SU-DHL-6 (cell line): ENCODE measurements around the gene ELF4.
A peak's percentile ranks its signal among the peaks of the same experiment; 100 is the strongest.

Experiments used
- H2AFZ ChIP-seq: fragments of 200-600 bp; sonication (generic); 2 replicates; pipeline ENCODE4 v1.6.1; 2014; ENCODE audit warnings: low read depth, mild to moderate bottlenecking, moderate library complexity, mixed read lengths, antibody characterized with exemption, low read length; ENCODE audit not compliant: severe bottlenecking
- H3F3A ChIP-seq: fragments of 200-600 bp; shearing (Covaris generic); 2 replicates; pipeline ENCODE4 v1.6.0; 2016; ENCODE audit warnings: antibody characterized with exemption, mild to moderate bottlenecking; ENCODE audit not compliant: insufficient read depth
- H3K27ac ChIP-seq: fragments of 200-600 bp; sonication (generic); 2 replicates; pipeline ENCODE4 v1.5.1; 2016; ENCODE audit warnings: low read depth, mild to moderate bottlenecking, low read length, moderate library complexity, mixed read lengths
- H3K27me3 ChIP-seq: fragments of 200-600 bp; sonication (generic), shearing (Covaris generic); 2 replicates; pipeline ENCODE4 v1.6.0; 2014; ENCODE audit warnings: mild to moderate bottlenecking, low read length
- H3K36me3 ChIP-seq: fragments of 200-600 bp; sonication (generic); 2 replicates; pipeline ENCODE4 v1.6.1; 2014; ENCODE audit warnings: mild to moderate bottlenecking, low read length, mixed read lengths
- H3K4me2 ChIP-seq: fragments of 300-600, 200-600 bp; shearing (Covaris generic), sonication (generic); 2 replicates; pipeline ENCODE4 v1.6.0; 2014; ENCODE audit warnings: low read length, low read depth, mild to moderate bottlenecking; ENCODE audit not compliant: poor library complexity, severe bottlenecking
- H3K4me3 ChIP-seq: fragments of 200-600 bp; sonication (generic); 2 replicates; pipeline ENCODE4 v1.5.1; 2014; ENCODE audit warnings: antibody characterized with exemption, low read length, mild to moderate bottlenecking, mixed read lengths; ENCODE audit not compliant: insufficient read depth, poor library complexity, severe bottlenecking
- H3K79me2 ChIP-seq: fragments of 200-600 bp; sonication (generic); 2 replicates; pipeline ENCODE4 v1.6.1; 2014; ENCODE audit warnings: mild to moderate bottlenecking, low read length, moderate library complexity; ENCODE audit not compliant: insufficient read depth
- H3K9ac ChIP-seq: fragments of 200-600 bp; sonication (generic); 2 replicates; pipeline ENCODE4 v1.7.0; 2014; ENCODE audit warnings: mild to moderate bottlenecking, low read length
- H3K9me2 ChIP-seq: fragments of 200-600 bp; sonication (generic); replicated peaks from 2 replicates; pipeline ENCODE4 v1.6.1; 2014; ENCODE audit warnings: low read length; ENCODE audit not compliant: insufficient read depth
- H3K9me3 ChIP-seq: fragments of 200-600 bp; sonication (generic); 2 replicates; pipeline ENCODE4 v1.6.1; 2014; ENCODE audit warnings: low read length, mixed read lengths; ENCODE audit not compliant: insufficient read depth
- H4K20me1 ChIP-seq: fragments of 200-600 bp; sonication (generic); 2 replicates; pipeline ENCODE4 v1.6.1; 2014; ENCODE audit warnings: low read depth, mild to moderate bottlenecking, antibody characterized with exemption, low read length, moderate library complexity, mixed read lengths
- CTCF ChIP-seq: fragments of 200-600 bp; sonication (generic); IDR thresholded peaks from one replicate; pipeline ENCODE4 v1.5.1; 2017; ENCODE audit warnings: antibody characterized with exemption, mild to moderate bottlenecking, low read length, moderate library complexity; ENCODE audit not compliant: insufficient read depth, poor library complexity, severe bottlenecking
- EZH2phosphoT487 ChIP-seq: fragments of 200-600 bp; sonication (generic), shearing (Covaris generic); conservative IDR thresholded peaks from 2 replicates; pipeline ENCODE4 v1.6.1; 2018; ENCODE audit warnings: mild to moderate bottlenecking, antibody characterized with exemption, low read length, moderate library complexity, mixed read lengths

The ELF4 gene

GRCh38 chrX:130081421-130082045 lies 28.8 kb downstream of the ELF4 start:
- no peak for TF ChIP-seq CTCF
- Histone ChIP-seq H2AFZ (no peak overlapping the region), H3K27me3 (no peaks in the 10 kb centered on the region), H4K20me1 (no peaks in the 10 kb centered on the region), H3K36me3 (no peaks in the 10 kb centered on the region), H3K9me2 (no peaks in the 10 kb centered on the region), H3K4me2 (no peak overlapping the region), H3F3A (peaks cover 39% of the 10 kb centered on the region), H3K4me3 (no peak overlapping the region), H3K27ac (peak overlapping the region; percentile 97), H3K9ac (no peak overlapping the region), H3K9me3 (no peaks in the 10 kb centered on the region), H3K79me2 (peaks cover 14% of the 10 kb centered on the region; the same call in 1 of the 2 replicates)

- Histone ChIP-seq H3K9me2 (no peaks in the 10 kb centered on the region), H3K27me3 (no peaks in the 10 kb centered on the region), H2AFZ (no peak overlapping the region), H3K27ac (0 out of 2 replicates have a peak overlapping the region, but pooled peaks have one; percentile 32), H3K36me3 (no peaks in the 10 kb centered on the region), H3K4me2 (no peak overlapping the region), H3K9ac (no peak overlapping the region), H4K20me1 (no peaks in the 10 kb centered on the region), H3K9me3 (no peaks in the 10 kb centered on the region), H3K4me3 (no peak overlapping the region), H3K79me2 (peaks cover 7% of the 10 kb centered on the region; the same call in 1 of the 2 replicates), H3F3A (peaks cover 33% of the 10 kb centered on the region)
- TF ChIP-seq EZH2phosphoT487: no peak
These were observed 29.4 kb downstream of the ELF4 start for GRCh38 chrX:130080791-130081367.

- Histone ChIP-seq H3K4me2 (no peak overlapping the region), H4K20me1 (no peaks in the 10 kb centered on the region), H3K27me3 (no peaks in the 10 kb centered on the region), H3K9me3 (no peaks in the 10 kb centered on the region), H3K36me3 (no peaks in the 10 kb centered on the region), H3K79me2 (peaks cover 4% of the 10 kb centered on the region; the same call in 1 of the 2 replicates), H3K4me3 (no peak overlapping the region), H3K27ac (no peak overlapping the region), H3K9ac (no peak overlapping the region), H3F3A (peaks cover 23% of the 10 kb centered on the region), H3K9me2 (no peaks in the 10 kb centered on the region), H2AFZ (no peak overlapping the region)
- TF ChIP-seq EZH2phosphoT487: no peak
- peak; percentile 33 for TF ChIP-seq CTCF
These were observed 30.4 kb downstream of the ELF4 start for GRCh38 chrX:130079824-130080406.

GRCh38 chrX:130075777-130076176 lies 34.5 kb downstream of the ELF4 start:
- Histone ChIP-seq H3K9me3 (no peaks in the 10 kb centered on the region), H3K9ac (no peak overlapping the region), H3K4me3 (no peak overlapping the region), H2AFZ (no peak overlapping the region), H3F3A (no peaks in the 10 kb centered on the region), H3K9me2 (no peaks in the 10 kb centered on the region), H3K27me3 (no peaks in the 10 kb centered on the region), H3K36me3 (no peaks in the 10 kb centered on the region), H3K27ac (no peak overlapping the region), H3K79me2 (no peaks in the 10 kb centered on the region), H4K20me1 (no peaks in the 10 kb centered on the region), H3K4me2 (no peak overlapping the region)
- TF ChIP-seq CTCF (no peak), EZH2phosphoT487 (no peak)
